GM23338 (cell line): ENCODE measurements around the gene GLB1L3. TPM values are rescaled to one million over a fixed set of nuclear protein-coding genes. Genes with fewer than 3 reads are reported as not detected.

Experiments
- ATAC-seq: fragments of 200-7000 bp; cut with Tn5 transposase; 3 replicates; pipeline ENCODE4 v1.9.1; 2020
- DNase-seq: peaks from one replicate; pipeline ENCODE4 v3.0.0-alpha.2; 2015; ENCODE audit warnings: low spot score
- H2AFZ ChIP-seq: fragments of 200-600 bp; sonication (generic); 2 replicates; pipeline ENCODE4 v1.8.0; 2016; ENCODE audit warnings: antibody characterized with exemption, mild to moderate bottlenecking, moderate library complexity
- H3F3A ChIP-seq: fragments of 200-600 bp; sonication (generic); replicated peaks from 2 replicates; pipeline ENCODE4 v1.8.0; 2017; ENCODE audit warnings: antibody characterized with exemption, mixed run types, low read depth
- H3K27ac ChIP-seq: fragments of 200-600 bp; sonication (generic); 2 replicates; pipeline ENCODE4 v1.6.1; 2016; ENCODE audit warnings: low read depth
- H3K27me3 ChIP-seq: fragments of 200-600 bp; sonication (generic); 2 replicates; pipeline ENCODE4 v1.8.0; 2016; ENCODE audit warnings: mild to moderate bottlenecking, mixed run types, moderate library complexity; ENCODE audit not compliant: insufficient read depth
- H3K36me3 ChIP-seq: fragments of 200-600 bp; sonication (generic); 2 replicates; pipeline ENCODE4 v1.8.0; 2016; ENCODE audit warnings: mild to moderate bottlenecking; ENCODE audit not compliant: insufficient read depth
- H3K4me1 ChIP-seq: fragments of 200-600 bp; sonication (generic); 2 replicates; pipeline ENCODE4 v1.8.0; 2016; ENCODE audit warnings: mild to moderate bottlenecking, moderate library complexity; ENCODE audit not compliant: insufficient read depth
- H3K4me2 ChIP-seq: fragments of 200-600 bp; sonication (generic); 2 replicates; pipeline ENCODE4 v1.7.1; 2017; ENCODE audit warnings: mixed run types
- H3K4me3 ChIP-seq: fragments of 200-600 bp; sonication (generic); 2 replicates; pipeline ENCODE4 v1.6.1; 2016; ENCODE audit warnings: mixed run types
- H3K79me2 ChIP-seq: fragments of 200-600 bp; sonication (generic); replicated peaks from 2 replicates; pipeline ENCODE4 v1.8.0; 2017; ENCODE audit warnings: mild to moderate bottlenecking; ENCODE audit not compliant: insufficient read depth
- H3K9me2 ChIP-seq: fragments of 200-600 bp; sonication (generic); 2 replicates; pipeline ENCODE4 v1.8.0; 2017; ENCODE audit not compliant: insufficient read depth
- H4K20me1 ChIP-seq: fragments of 200-600 bp; sonication (generic); replicated peaks from 2 replicates; pipeline ENCODE4 v1.8.0; 2017; ENCODE audit warnings: mild to moderate bottlenecking; ENCODE audit not compliant: insufficient read depth
- H3K27ac Mint-ChIP-seq: 2 replicates; pipeline ENCODE4 v1.8.0; 2020; ENCODE audit warnings: inconsistent platforms, mild to moderate bottlenecking, moderate library complexity, mixed read lengths
- H3K27me3 Mint-ChIP-seq: 3 replicates; pipeline ENCODE4 v1.8.0; 2022; ENCODE audit warnings: low read depth, mild to moderate bottlenecking, moderate library complexity, mixed read lengths, inconsistent platforms; ENCODE audit not compliant: insufficient read depth, poor library complexity
- H3K36me3 Mint-ChIP-seq: 3 replicates; pipeline ENCODE4 v1.8.0; 2021; ENCODE audit warnings: low read depth, mild to moderate bottlenecking, inconsistent platforms, moderate library complexity, mixed read lengths
- H3K4me1 Mint-ChIP-seq: 3 replicates; pipeline ENCODE4 v1.8.0; 2020; ENCODE audit warnings: mild to moderate bottlenecking, inconsistent platforms, mixed read lengths
- H3K4me3 Mint-ChIP-seq: 3 replicates; pipeline ENCODE4 v1.8.0; 2021; ENCODE audit warnings: moderate library complexity, mild to moderate bottlenecking, inconsistent platforms, mixed read lengths
- H3K9me3 Mint-ChIP-seq: 3 replicates; pipeline ENCODE4 v1.8.0; 2020; ENCODE audit warnings: moderate library complexity, mild to moderate bottlenecking, inconsistent platforms, mixed read lengths
- CREB1 ChIP-seq: fragments of 250-450 bp; sonication (Bioruptor Pico); IDR thresholded peaks from 2 replicates; pipeline ENCODE4 v1.5.0; 2020; ENCODE audit warnings: low read depth, mild to moderate bottlenecking, moderate library complexity
- EZH2phosphoT487 ChIP-seq: fragments of 200-600 bp; sonication (generic); IDR thresholded peaks from one replicate; pipeline ENCODE4 v1.8.1; 2018; ENCODE audit warnings: antibody characterized with exemption; ENCODE audit not compliant: unreplicated experiment
- POLR2AphosphoS5 ChIP-seq: IDR thresholded peaks from 2 replicates; pipeline ENCODE4 v1.6.1; 2016; ENCODE audit warnings: antibody characterized with exemption, low read depth
- STAT1 ChIP-seq: IDR thresholded peaks from one replicate; pipeline ENCODE4 v1.6.1; 2016; ENCODE audit warnings: antibody characterized with exemption; ENCODE audit not compliant: unreplicated experiment
- ZNF331 ChIP-seq: fragments of 250-450 bp; sonication (Bioruptor Pico); IDR thresholded peaks from 2 replicates; pipeline ENCODE4 v1.5.0; 2020; ENCODE audit warnings: low read depth, mild to moderate bottlenecking, moderate library complexity
- polyA plus RNA-seq: library from polyadenylated mRNA; unstranded; fragments of >200 nt; fragmentation: Nextera tagmentation; extraction: Ambion mirVana; gene quantifications from 2 replicates; pipeline ENCODE4 v1.2.1, GENCODE V29; 2016
- total RNA-seq: library from RNA; depleted of rRNA; stranded (reverse); fragments of >200 nt; shearing (Covaris generic); gene quantifications from 2 replicates; pipeline ENCODE4 v1.2.3, GENCODE V29; 2014
- TF ChIP-seq, protein P1 (sequence below), 2 experiments: fragments of 200-600 bp in 1 of 2; sonication (generic) in 1 of 2; conservative IDR thresholded peaks; 2 replicates each; pipeline versions ENCODE4 v1.5.1 to v1.6.1; 2016 to 2017; ENCODE audit warnings: antibody characterized with exemption in 2 of 2, low read depth in 2 of 2, mild to moderate bottlenecking in 2 of 2, moderate library complexity in 1 of 2
- TF ChIP-seq, protein P2 (sequence below): fragments of 250-450 bp; sonication (Bioruptor Pico); IDR thresholded peaks from 2 replicates; pipeline ENCODE4 v1.5.0; 2020; ENCODE audit warnings: mild to moderate bottlenecking, moderate library complexity

Gene GLB1L3
- total and polyA plus RNA-seq, 2 experiments from 2014 or later, result 28.8 to 33.1 TPM

DNA sequence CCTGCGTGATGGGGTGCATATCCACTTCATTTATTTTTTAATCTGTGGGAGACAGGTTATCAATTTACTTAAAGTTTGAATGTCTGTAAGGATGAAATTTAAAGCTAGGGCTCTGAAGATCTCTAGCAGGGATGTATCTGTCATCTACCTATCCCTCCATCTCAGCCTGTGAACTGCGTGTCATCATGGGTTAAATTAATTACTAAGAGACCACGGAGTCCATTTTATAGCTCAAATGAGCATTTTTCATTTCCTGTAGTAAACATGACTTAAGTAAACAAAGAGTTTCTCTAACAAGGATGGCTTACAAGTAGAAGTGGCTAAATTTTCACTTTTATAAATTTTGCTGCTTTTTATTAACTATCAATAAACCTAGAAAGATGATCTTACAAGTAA is 2.9 kb upstream of the GLB1L3 start:
- peak overlapping the region; percentile 93 for H3K4me2 ChIP-seq
- no peaks in the 10 kb centered on the region for H3K27me3 ChIP-seq
- ATAC-seq (no peak), DNase-seq (no peak)
- peak overlapping the region; percentile 47 for H3K27ac ChIP-seq
- peaks cover 70% of the 10 kb centered on the region for H3K79me2 ChIP-seq
- no peaks in the 10 kb centered on the region for H3K9me2 ChIP-seq
- Mint-ChIP-seq H3K27ac (peak overlapping the region; percentile 98), H3K4me1 (peaks cover 50% of the 10 kb centered on the region), H3K27me3 (peaks cover 29% of the 10 kb centered on the region), H3K36me3 (peaks cover 39% of the 10 kb centered on the region), H3K9me3 (peaks cover 4% of the 10 kb centered on the region; the same call in 1 of the 3 replicates), H3K4me3 (peak overlapping the region; percentile 99)
- TF ChIP-seq CREB1 (CRISPR knock-in tag) (no peak), EZH2phosphoT487 (no peak), ZNF331 (CRISPR knock-in tag) (no peak)
- TF ChIP-seq, protein P1, sequence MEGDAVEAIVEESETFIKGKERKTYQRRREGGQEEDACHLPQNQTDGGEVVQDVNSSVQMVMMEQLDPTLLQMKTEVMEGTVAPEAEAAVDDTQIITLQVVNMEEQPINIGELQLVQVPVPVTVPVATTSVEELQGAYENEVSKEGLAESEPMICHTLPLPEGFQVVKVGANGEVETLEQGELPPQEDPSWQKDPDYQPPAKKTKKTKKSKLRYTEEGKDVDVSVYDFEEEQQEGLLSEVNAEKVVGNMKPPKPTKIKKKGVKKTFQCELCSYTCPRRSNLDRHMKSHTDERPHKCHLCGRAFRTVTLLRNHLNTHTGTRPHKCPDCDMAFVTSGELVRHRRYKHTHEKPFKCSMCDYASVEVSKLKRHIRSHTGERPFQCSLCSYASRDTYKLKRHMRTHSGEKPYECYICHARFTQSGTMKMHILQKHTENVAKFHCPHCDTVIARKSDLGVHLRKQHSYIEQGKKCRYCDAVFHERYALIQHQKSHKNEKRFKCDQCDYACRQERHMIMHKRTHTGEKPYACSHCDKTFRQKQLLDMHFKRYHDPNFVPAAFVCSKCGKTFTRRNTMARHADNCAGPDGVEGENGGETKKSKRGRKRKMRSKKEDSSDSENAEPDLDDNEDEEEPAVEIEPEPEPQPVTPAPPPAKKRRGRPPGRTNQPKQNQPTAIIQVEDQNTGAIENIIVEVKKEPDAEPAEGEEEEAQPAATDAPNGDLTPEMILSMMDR (conservative IDR thresholded peaks at IDR 0.05; ENCODE audit: low read depth in 2 of 2), result no peak
- H3K4me1 ChIP-seq, result peaks cover 48% of the 10 kb centered on the region
- no peak overlapping the region for H2AFZ ChIP-seq
- no peaks in the 10 kb centered on the region for H4K20me1 ChIP-seq
- 0 out of 2 replicates have a peak, but pooled peaks cover 5% of the 10 kb centered on the region for H3K36me3 ChIP-seq
- peaks cover 10% of the 10 kb centered on the region; the same call in 1 of the 2 replicates for H3F3A ChIP-seq
- H3K4me3 ChIP-seq, result peak overlapping the region; percentile 90

DNA sequence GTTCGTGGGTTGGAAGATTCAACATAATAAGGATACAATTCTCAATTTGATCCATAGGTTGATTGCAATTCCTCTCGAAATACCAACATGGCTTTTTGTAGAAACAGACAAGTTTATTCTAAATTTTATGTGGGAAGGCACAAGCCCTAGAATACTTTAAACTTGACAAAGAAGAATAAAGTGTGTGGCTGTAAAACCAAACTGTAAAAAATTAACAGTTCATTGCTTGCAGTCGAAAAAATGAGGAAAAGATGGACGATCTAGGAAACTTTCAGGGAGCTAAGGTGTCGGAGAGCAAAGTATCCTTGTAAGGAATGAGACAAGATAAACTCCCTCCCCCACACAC is 1.0 kb upstream of the GLB1L3 start:
- no peak for TF ChIP-seq STAT1
- no peak for TF ChIP-seq ZNF331 (CRISPR knock-in tag)
- no peak for TF ChIP-seq POLR2AphosphoS5
- no peak for TF ChIP-seq CREB1 (CRISPR knock-in tag)
- TF ChIP-seq, protein P2, sequence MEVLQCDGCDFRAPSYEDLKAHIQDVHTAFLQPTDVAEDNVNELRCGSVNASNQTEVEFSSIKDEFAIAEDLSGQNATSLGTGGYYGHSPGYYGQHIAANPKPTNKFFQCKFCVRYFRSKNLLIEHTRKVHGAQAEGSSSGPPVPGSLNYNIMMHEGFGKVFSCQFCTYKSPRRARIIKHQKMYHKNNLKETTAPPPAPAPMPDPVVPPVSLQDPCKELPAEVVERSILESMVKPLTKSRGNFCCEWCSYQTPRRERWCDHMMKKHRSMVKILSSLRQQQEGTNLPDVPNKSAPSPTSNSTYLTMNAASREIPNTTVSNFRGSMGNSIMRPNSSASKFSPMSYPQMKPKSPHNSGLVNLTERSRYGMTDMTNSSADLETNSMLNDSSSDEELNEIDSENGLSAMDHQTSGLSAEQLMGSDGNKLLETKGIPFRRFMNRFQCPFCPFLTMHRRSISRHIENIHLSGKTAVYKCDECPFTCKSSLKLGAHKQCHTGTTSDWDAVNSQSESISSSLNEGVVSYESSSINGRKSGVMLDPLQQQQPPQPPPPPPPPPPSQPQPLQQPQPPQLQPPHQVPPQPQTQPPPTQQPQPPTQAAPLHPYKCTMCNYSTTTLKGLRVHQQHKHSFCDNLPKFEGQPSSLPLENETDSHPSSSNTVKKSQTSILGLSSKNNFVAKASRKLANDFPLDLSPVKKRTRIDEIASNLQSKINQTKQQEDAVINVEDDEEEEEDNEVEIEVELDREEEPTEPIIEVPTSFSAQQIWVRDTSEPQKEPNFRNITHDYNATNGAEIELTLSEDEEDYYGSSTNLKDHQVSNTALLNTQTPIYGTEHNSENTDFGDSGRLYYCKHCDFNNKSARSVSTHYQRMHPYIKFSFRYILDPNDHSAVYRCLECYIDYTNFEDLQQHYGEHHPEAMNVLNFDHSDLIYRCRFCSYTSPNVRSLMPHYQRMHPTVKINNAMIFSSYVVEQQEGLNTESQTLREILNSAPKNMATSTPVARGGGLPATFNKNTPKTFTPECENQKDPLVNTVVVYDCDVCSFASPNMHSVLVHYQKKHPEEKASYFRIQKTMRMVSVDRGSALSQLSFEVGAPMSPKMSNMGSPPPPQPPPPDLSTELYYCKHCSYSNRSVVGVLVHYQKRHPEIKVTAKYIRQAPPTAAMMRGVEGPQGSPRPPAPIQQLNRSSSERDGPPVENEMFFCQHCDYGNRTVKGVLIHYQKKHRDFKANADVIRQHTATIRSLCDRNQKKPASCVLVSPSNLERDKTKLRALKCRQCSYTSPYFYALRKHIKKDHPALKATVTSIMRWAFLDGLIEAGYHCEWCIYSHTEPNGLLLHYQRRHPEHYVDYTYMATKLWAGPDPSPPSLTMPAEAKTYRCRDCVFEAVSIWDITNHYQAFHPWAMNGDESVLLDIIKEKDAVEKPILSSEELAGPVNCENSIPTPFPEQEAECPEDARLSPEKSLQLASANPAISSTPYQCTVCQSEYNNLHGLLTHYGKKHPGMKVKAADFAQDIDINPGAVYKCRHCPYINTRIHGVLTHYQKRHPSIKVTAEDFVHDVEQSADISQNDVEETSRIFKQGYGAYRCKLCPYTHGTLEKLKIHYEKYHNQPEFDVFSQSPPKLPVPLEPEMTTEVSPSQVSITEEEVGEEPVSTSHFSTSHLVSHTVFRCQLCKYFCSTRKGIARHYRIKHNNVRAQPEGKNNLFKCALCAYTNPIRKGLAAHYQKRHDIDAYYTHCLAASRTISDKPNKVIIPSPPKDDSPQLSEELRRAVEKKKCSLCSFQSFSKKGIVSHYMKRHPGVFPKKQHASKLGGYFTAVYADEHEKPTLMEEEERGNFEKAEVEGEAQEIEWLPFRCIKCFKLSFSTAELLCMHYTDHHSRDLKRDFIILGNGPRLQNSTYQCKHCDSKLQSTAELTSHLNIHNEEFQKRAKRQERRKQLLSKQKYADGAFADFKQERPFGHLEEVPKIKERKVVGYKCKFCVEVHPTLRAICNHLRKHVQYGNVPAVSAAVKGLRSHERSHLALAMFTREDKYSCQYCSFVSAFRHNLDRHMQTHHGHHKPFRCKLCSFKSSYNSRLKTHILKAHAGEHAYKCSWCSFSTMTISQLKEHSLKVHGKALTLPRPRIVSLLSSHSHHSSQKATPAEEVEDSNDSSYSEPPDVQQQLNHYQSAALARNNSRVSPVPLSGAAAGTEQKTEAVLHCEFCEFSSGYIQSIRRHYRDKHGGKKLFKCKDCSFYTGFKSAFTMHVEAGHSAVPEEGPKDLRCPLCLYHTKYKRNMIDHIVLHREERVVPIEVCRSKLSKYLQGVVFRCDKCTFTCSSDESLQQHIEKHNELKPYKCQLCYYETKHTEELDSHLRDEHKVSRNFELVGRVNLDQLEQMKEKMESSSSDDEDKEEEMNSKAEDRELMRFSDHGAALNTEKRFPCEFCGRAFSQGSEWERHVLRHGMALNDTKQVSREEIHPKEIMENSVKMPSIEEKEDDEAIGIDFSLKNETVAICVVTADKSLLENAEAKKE, result no peak

More for the DNA sequence above, 1.0 kb upstream of the GLB1L3 start:
- H4K20me1 ChIP-seq, result no peaks in the 10 kb centered on the region
- Mint-ChIP-seq H3K9me3 (peaks cover 4% of the 10 kb centered on the region; the same call in 1 of the 3 replicates), H3K4me1 (peaks cover 49% of the 10 kb centered on the region), H3K4me3 (peak overlapping the region; percentile 99), H3K27me3 (peaks cover 24% of the 10 kb centered on the region), H3K27ac (peak overlapping the region; percentile 96), H3K36me3 (peaks cover 56% of the 10 kb centered on the region)
- no peak overlapping the region for H2AFZ ChIP-seq
- H3K4me1 ChIP-seq, result peaks cover 46% of the 10 kb centered on the region
- H3K9me2 ChIP-seq, result no peaks in the 10 kb centered on the region
- H3K36me3 ChIP-seq, result 0 out of 2 replicates have a peak, but pooled peaks cover 7% of the 10 kb centered on the region
- peaks cover 10% of the 10 kb centered on the region; the same call in 1 of the 2 replicates for H3F3A ChIP-seq
- ATAC-seq, result no peak
- H3K27ac ChIP-seq, result no peak overlapping the region
- peak; percentile 68 for DNase-seq
- H3K4me3 ChIP-seq, result peak overlapping the region; percentile 90
- peak overlapping the region; percentile 93 for H3K4me2 ChIP-seq
- H3K79me2 ChIP-seq, result peaks cover 68% of the 10 kb centered on the region
- H3K27me3 ChIP-seq, result no peaks in the 10 kb centered on the region
